ENCODE results near the gene B3GLCT. TPM values are rescaled to one million over a fixed set of nuclear protein-coding genes. Genes with fewer than 3 reads are reported as not detected.

The B3GLCT gene
- total and polyA plus RNA-seq, 2 experiments from 2014 or later = 2.2 to 4.4 TPM

GRCh38 chr13:31192306-31192705 lies 7.5 kb upstream of the B3GLCT start (continued):
- TF ChIP-seq NANOG (IDR thresholded peaks at IDR 0.05; ENCODE audit: borderline replicate concordance) (no peak), CTCF (conservative IDR thresholded peaks at IDR 0.05; ENCODE audit: low read depth in 2 of 2) (no peak), CREB1 (CRISPR knock-in tag; IDR thresholded peaks at IDR 0.05; ENCODE audit: low read depth) (no peak), EZH2 (IDR thresholded peaks at IDR 0.05; ENCODE audit: low read depth, unreplicated experiment) (no peak), EZH2phosphoT487 (IDR thresholded peaks at IDR 0.05; ENCODE audit: unreplicated experiment) (no peak), ZNF114 (CRISPR knock-in tag; IDR thresholded peaks at IDR 0.05) (no peak)

- H3K9me2 ChIP-seq (ENCODE audit: insufficient read depth) = no peaks in the 10 kb centered on the region
- Mint-ChIP-seq H3K9me3 (no peaks in the 10 kb centered on the region), H3K4me1 (peaks cover 11% of the 10 kb centered on the region), H3K4me3 (no peak overlapping the region), H3K27ac (no peak overlapping the region), H3K36me3 (ENCODE audit: low read depth) (no peaks in the 10 kb centered on the region; the same call in 2 of the 3 replicates), H3K27me3 (ENCODE audit: insufficient read depth, low read depth, poor library complexity) (peaks cover 3% of the 10 kb centered on the region)
- no peak overlapping the region for H2AFZ ChIP-seq
- no peaks in the 10 kb centered on the region for H3K36me3 ChIP-seq (ENCODE audit: insufficient read depth)
- no peaks in the 10 kb centered on the region for H3F3A ChIP-seq (replicated peaks; ENCODE audit: low read depth)
- H4K20me1 ChIP-seq (replicated peaks; ENCODE audit: insufficient read depth) = no peaks in the 10 kb centered on the region
- no peak overlapping the region for H3K4me3 ChIP-seq
- ATAC-seq (no peak), DNase-seq (ENCODE audit: low spot score) (no peak)
- H3K4me1 ChIP-seq (ENCODE audit: insufficient read depth) = no peaks in the 10 kb centered on the region
- H3K27ac ChIP-seq (ENCODE audit: low read depth) = no peak overlapping the region
- no peak for TF ChIP-seq EZH2phosphoT487 (IDR thresholded peaks at IDR 0.05; ENCODE audit: unreplicated experiment)
- TF ChIP-seq REST (IDR thresholded peaks at IDR 0.05; ENCODE audit: unreplicated experiment) = no peak
- no peak for TF ChIP-seq CREB1 (CRISPR knock-in tag; IDR thresholded peaks at IDR 0.05; ENCODE audit: low read depth)
- TF ChIP-seq ZNF462 (CRISPR knock-in tag; IDR thresholded peaks at IDR 0.05) = no peak
- no peak for TF ChIP-seq ETS1 (IDR thresholded peaks at IDR 0.05)
- TF ChIP-seq ZNF114 (CRISPR knock-in tag; IDR thresholded peaks at IDR 0.05) = no peak
- no peak for TF ChIP-seq STAT1 (IDR thresholded peaks at IDR 0.05; ENCODE audit: unreplicated experiment)
- no peaks in the 10 kb centered on the region for H3K79me2 ChIP-seq (replicated peaks; ENCODE audit: insufficient read depth)
- H3K4me2 ChIP-seq = no peak overlapping the region
- H3K27me3 ChIP-seq (ENCODE audit: insufficient read depth) = no peaks in the 10 kb centered on the region
Measured at GRCh38 chr13:31195616-31196015, 4.2 kb upstream of the B3GLCT start.
